ENCODE results near the gene TP53RK.

GRCh38 chr20:46720776-46721425 lies 31.7 kb upstream of the TP53RK start:
- no peak for TF ChIP-seq CTCF (tag by site-specific recombination; IDR thresholded peaks at IDR 0.05)
- no peak for TF ChIP-seq ZNF449 (tag by site-specific recombination; IDR thresholded peaks at IDR 0.05)
- TF ChIP-seq ZNF174 (tag by site-specific recombination; IDR thresholded peaks at IDR 0.05) = no peak
